SH-SY5Y (cell line): ENCODE measurements around the gene ALDOC.

ENCODE experiments used
- GATA2 ChIP-seq: IDR thresholded peaks from 2 replicates; pipeline ENCODE4 v1.6.1; 2011; ENCODE audit warnings: mild to moderate bottlenecking, low read depth, low read length
- GATA3 ChIP-seq: IDR thresholded peaks from 2 replicates; pipeline ENCODE4 v1.6.1; 2011; ENCODE audit warnings: low read depth, mild to moderate bottlenecking, low read length, moderate library complexity

The ALDOC gene

GRCh38 chr17:28549236-28550132, 27.2 kb downstream of the ALDOC start:
- no peak for TF ChIP-seq GATA2
- TF ChIP-seq GATA3: no peak

DNA sequence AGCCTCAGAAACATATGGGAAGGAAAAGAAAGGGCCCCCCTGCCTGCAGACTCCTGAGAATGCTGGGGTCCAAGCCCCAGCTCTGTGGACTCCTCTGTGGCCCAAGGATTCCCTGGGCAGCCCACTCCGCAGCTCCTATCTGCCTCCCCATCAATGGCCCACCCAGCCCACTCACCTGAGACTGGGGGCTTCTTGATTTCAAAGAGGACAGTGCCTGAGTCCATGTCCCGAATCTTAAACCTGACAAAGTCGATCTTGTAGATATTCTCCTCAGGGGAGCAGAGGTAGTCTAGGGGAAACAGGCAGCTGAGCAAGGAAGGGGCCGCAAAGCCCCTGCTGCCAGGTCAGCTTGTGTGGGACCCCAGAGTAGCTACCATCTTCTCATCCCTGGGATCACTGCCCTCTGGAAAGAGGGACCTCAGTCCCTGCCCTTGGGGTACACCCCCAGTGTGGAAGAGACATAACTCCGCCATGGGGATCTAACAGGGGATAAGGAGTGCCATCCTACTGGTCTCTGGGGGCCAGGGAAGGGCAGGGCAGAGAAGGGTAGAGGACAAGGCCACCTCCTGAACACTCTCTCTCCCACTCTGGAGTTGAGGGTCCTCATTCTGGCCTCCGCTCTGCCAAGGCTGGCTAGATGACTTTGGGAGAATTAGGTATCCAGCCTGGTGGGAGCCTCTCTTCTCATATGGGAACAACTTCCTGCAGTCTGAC, 28.1 kb downstream of the ALDOC start:
- TF ChIP-seq GATA3 (no peak), GATA2 (no peak)

GRCh38 chr17:28547623-28548416, 28.9 kb downstream of the ALDOC start:
- TF ChIP-seq GATA2 (no peak), GATA3 (no peak)

- no peak for TF ChIP-seq GATA2
Measured at GRCh38 chr17:28547096-28547622, 29.5 kb downstream of the ALDOC start.

GRCh38 chr17:28545787-28546415, 30.8 kb downstream of the ALDOC start:
- TF ChIP-seq GATA3 (no peak), GATA2 (no peak)

- TF ChIP-seq GATA2: no peak
- no peak for TF ChIP-seq GATA3
Measured at GRCh38 chr17:28545141-28545503, 31.6 kb downstream of the ALDOC start.

DNA sequence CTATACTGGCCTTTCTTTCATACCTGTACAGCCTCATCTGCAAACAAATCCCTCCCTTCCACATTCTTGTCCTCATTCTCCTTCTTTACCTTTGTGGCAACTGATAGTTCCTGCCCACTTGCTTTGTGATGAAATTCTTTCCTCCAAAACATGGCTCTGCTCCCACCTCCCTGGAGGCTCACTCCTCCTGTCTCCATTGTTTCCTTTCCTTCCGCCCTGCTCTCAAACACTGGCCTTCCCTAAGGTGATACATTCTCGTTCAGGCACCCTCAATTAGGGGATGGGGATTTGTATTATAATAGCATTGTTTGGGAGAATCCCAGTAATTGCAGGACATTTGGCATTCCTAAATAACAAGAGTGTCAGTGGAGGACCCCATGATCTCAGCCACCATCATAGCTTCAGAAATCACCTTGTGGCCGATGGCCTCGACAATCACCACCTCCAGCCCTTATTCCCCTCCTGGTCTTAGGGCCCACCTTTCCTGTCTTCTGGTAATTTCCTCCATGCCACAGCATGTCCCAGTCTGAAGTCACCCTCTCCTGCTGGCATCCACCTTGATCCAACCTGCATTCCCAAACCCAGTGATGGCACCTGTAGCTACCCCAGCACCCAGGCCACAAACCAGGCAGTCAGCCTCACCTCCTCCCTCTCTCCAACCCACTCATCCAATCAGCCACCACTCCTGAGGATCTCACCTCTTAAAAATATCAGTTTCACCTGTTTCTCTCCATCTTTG, 32.1 kb downstream of the ALDOC start:
- TF ChIP-seq GATA2 (no peak), GATA3 (no peak)

DNA sequence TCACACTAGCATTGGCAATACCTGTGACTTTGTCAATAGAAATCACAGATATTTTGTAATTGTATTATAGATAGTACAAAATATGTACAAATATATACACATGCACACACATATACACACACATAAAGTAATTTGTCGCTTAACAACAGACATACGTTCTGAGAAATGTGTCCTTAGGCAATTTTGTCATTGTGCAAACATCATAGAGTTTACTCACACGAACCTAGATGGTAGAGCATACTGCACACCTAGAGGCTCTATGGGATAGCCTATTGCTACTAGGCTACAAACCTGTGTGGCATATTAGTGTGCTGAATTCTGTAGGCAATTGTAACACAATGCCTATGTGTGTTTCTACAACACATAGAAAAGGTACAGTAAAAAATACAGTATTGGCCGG, 35.3 kb downstream of the ALDOC start:
- TF ChIP-seq GATA3: no peak

DNA sequence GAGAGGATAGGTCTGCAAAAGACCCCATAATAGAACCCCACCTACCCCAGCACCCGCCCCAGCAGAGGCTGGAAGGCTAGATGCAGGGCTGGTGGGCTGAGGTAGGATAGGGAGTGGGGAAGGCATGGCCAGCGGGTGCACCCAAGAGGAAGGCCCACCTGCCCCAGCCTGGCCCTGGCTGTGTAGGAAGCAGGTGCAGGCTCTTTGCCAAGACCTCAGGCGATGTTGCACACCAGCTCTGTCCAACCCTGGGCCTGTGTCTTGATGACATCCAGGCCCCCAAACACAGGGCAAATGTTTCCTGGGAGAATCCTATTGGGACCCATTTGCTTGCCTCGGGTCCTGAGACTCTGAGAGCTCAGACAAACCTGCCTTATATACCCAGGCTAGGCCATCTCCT, 36.5 kb downstream of the ALDOC start:
- TF ChIP-seq GATA2: no peak
- no peak for TF ChIP-seq GATA3

DNA sequence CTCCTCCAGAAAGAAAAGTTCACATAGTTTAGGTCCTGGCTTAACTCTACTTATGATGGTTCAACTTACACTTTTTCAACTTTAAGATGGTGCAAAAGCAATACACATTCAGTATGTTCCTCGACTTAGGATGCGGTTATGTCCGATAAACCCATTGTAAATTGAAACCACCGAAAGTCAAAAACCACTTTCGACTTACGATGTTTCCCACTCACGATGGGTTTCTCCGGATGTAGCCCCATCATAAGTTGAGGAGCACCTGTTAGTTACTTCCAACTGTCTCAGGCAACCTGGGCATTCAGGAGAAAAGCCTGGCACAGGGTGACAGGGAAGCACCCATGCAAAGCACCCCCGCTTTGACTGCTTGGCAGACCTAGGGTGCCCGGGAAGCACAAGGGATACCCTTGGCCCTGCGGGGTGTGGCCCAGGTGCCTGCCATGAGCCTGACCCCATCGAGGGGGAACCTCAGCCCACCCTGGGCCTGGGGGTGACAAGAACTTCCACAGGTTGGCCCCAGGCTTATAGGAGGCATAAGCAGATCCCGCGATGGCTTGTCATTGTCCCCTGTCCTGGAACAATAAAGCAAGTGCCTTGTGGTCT, 38.3 kb downstream of the ALDOC start:
- TF ChIP-seq GATA2: no peak

- TF ChIP-seq GATA2: no peak
- TF ChIP-seq GATA3: no peak
Measured at GRCh38 chr17:28537219-28537610, 39.5 kb downstream of the ALDOC start.

DNA sequence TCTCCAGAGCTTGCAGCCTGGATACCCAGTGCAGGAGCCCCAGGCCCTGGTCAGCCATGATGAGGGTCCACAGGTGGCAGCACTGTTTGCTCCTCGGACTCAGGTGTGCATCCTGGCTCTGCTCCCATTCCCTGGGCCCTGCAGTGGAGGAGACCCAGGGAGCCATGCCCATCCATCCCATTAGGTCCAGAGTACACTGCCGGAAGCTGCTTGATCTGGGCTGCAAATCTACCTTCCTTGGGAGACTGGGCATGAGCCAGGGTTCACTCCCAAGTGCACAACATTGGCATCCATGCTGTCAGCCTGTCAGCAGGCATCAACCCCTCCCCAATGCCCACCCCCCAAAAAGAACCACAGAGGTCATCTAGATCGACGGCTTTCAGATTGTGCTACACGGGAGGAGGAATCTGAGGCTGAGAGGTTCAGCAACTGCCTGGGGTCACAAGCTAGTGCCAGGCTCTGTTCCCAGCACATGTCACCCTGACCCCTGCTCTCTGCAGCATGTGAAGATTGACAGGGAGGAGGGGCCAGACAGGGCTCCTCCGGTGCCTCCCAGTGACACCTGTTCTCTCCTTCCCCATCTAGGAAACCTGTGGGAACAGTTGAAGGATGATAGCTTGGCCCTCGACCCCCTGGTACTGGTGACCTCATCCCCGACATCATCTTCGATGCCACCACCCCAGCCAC, 40.0 kb downstream of the ALDOC start:
- TF ChIP-seq GATA3 (no peak), GATA2 (no peak)

DNA sequence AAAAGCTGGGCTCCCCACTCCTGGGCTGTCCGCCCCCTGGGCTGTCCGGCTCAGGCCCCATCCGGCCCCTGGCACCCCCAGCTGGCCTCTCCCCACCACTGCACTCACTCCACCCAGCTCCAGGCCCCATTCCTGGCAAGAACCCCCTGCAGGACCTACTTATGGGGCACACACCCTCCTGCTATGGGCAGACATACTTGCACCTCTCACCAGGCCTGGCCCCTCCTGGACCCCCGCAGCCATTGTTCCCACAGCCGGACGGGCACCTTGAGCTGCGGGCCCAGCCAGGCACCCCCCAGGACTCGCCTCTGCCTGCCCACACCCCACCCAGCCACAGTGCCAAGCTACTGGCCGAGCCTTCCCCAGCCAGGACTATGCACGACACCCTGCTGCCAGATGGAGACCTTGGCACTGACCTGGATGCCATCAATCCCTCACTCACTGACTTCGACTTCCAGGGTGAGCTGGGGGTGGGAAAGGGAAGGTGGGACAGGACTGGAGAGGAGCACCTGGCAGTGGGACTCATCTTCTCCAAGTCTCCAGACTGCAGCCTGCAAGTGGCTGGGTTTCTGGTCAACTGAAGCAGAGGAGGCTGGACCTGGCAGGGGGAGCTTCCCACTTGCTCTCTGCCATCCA, 41.8 kb downstream of the ALDOC start:
- TF ChIP-seq GATA3: no peak
- no peak for TF ChIP-seq GATA2
